HG03565 (cell line): Measurements from ENCODE around the gene NOP16.

Source experiments
- ATAC-seq: cut with Tn5 transposase; IDR thresholded peaks from one replicate; pipeline ENCODE4 v1.9.1; 2021; ENCODE audit warnings: mild to moderate bottlenecking, moderate library complexity; ENCODE audit not compliant: unreplicated experiment

NOP16 gene

DNA sequence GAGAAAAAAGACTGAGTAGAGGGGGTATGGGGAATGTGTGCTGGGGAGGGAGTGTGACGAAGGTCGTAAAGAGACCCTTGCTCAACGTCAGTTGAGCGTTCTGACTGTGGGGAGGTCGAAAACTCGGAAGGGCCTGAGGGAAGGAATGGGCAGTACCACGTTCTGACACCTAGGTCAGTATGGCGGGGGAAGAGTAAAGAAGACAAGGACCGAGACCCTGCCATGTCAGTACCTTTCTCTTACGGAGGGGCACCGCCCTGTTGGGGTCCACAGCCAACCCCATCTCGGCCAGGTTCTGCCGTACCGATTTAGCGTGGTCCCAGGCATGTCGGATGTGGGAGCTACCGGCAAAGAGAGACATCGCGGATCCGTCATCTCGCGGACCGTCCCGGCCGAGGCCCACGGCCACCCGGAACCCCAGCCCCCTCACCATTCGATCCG is 375 bp downstream of the NOP16 start:
- no peak for ATAC-seq

- no peak for ATAC-seq
Observed at GRCh38 chr5:176387384-176387925, 943 bp downstream of the NOP16 start.

DNA sequence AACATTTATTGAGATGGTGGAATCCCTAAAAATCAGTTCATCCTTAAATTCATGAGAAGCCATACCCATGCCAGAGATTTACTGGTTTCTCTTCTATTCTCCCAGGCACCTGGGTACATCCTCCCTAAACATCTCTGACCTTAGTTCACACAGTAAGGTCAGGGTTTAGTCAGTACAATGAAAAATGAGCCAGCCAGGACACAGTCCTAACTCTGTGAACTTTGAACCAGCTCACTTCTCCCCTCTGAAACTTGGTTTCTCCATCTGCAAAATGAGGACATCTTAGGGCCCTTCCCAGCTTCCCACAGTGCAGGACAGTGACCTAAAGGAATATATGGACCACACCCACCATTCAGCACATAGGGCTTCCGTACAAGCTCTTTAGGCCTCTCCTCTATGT is 1.9 kb downstream of the NOP16 start:
- ATAC-seq = no peak

DNA sequence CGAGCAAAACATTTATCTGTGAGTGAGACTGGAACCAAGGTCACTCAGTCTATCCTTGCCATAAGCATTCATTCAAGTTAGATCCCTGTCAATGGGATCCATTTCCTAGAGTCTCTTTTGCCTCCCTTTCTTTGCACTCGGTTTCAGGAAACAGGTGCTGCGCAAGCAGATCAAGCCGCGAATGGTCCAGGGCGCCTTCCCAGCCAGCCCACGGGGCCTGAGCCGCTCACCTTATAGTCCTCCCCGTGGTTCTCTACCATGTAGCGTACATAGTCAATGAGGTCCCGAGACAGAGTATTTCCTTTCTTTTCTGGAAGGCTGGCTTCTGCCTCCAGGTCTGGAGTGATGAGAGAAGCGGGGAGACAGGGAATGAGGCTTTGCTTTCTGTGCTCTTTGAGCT is 3.4 kb downstream of the NOP16 start:
- no peak for ATAC-seq

DNA sequence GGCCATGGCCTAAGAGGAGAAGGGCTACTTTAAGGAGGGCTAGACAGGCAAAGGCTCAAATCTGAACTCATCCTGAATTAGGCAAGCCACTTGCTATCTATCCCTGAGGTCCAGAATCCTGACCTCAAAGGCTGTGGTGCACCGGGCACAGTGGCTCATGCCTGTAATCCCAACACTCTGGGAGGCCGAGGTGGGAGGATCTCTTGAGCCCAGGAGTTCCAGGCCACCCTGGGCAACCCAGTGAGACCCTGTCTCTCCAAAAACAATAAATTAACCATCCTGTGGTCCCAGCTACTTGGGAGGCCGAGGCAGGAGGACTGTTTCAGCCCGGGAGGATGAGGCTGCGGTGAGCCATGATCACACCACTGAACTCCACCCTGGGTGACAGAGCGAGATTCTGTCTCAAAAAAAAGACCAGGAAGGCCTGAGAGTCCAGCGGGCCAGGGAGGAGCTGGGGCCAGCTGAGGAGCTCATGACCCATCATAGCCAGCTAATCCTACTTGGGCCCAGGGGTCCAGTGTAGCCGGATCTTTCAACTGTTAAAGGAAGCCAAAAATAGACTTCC is 4.0 kb downstream of the NOP16 start:
- ATAC-seq = no peak

GRCh38 chr5:176383961-176384360 is 4.4 kb downstream of the NOP16 start:
- no peak for ATAC-seq

DNA sequence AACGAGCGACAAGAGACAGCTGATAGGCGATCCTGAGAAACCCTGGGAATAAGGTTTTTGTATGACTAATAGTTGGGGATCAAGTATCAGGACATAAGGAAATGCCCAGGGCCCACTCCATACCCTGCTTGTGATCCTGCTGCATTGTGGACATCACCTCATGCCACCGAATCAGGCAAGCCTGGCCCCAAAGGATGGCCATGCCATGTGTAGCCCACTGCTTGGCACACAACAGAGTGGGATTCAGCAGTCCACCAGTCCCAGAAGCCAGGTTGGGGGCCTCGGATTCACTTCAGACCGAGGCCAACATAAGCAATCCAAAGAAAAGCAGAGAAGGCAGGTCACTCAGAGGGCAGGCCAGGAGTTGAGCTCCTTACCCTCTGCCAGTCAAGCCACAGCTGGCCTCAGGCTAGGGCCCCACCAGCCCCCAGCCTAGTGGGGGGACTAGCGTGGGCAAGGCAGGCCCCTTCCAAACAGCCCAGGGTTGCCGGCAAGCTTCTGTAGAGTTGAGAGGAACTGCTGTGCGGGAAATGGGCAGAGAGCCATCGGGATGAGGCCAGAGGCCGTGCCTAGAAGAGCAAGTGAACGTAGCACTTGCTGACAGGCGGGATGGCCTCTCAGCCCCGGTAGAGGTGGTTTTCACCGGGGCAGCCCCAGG is 5.0 kb downstream of the NOP16 start:
- ATAC-seq = no peak

DNA sequence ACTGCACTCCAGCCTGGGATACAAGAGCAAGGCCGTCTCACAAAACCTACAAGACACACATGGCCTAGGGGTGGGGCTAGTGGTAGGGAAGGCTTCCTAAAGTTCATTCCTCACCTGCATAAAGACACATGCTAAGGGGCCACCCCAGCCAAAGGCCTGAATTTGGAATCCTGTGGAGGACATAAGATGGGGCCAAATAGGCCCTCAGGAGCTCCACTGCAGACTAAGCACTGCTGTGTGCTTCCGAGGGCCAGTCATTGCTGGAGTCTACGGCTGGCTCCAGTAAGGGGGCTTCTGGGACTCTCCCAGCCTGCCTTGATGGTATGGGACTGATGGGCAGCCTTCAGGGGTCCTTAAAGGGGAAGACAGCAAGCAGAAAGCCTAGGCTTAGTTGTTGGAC is 5.7 kb downstream of the NOP16 start:
- ATAC-seq = no peak

DNA sequence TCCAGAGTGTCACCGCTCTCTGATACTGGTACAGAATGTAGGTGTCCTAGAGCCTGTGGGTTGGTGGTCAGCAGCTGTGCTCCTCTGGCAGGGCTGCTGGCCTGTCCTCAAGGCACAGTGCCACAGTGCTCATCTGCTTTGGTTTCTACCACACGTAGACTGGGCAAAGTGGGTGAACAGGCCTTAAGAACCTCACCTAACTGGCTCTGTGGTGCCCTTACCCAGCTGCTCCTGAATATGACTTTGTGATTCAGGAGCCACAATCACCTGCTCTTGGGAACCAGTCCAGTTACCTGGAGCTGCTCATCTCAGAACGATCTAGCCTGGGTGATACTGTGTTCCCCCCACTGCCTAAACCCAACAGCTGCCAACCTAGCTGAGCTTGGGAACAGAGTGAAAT is 6.4 kb downstream of the NOP16 start:
- no peak for ATAC-seq

DNA sequence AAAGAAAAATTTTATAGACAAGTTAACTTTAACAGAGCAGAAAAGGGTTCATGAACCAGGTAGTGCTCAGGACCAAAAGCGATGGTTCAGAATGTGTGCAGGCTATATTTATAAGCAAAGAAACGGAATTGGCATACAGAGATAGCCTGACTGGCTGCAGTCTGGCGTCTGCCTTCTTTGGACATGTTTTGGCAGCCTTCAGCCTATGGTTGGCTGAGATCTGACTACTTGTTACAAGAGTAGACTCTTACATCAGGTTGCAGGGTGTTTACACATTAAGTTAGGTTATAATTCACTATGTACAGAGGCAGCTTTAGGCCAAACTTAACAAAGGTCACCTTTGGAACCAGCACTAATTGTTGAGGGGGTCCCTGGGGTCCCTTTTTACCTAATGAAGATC is 7.0 kb downstream of the NOP16 start:
- ATAC-seq = no peak

DNA sequence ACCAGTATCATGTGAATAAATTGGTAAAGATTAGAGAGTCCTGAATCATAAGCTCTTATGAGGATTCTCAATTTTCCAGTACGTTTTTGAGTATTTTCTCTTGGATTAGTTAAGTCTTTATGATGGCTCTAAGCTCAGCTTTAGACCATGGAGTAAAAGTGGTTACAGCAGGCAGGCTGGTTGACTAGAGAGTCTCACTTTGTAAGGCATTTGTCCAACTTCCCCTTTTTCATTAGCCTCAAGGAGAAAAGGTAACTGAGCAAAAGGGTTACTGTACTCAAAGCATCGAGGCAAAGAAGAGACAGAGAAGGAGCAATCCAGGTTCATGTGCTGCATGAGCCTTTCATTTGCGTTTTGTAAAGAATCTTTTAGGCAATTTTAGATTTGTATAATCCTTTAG is 8.5 kb downstream of the NOP16 start:
- no peak for ATAC-seq

GRCh38 chr5:176373100-176373818 is 15.1 kb downstream of the NOP16 start:
- ATAC-seq = no peak

DNA sequence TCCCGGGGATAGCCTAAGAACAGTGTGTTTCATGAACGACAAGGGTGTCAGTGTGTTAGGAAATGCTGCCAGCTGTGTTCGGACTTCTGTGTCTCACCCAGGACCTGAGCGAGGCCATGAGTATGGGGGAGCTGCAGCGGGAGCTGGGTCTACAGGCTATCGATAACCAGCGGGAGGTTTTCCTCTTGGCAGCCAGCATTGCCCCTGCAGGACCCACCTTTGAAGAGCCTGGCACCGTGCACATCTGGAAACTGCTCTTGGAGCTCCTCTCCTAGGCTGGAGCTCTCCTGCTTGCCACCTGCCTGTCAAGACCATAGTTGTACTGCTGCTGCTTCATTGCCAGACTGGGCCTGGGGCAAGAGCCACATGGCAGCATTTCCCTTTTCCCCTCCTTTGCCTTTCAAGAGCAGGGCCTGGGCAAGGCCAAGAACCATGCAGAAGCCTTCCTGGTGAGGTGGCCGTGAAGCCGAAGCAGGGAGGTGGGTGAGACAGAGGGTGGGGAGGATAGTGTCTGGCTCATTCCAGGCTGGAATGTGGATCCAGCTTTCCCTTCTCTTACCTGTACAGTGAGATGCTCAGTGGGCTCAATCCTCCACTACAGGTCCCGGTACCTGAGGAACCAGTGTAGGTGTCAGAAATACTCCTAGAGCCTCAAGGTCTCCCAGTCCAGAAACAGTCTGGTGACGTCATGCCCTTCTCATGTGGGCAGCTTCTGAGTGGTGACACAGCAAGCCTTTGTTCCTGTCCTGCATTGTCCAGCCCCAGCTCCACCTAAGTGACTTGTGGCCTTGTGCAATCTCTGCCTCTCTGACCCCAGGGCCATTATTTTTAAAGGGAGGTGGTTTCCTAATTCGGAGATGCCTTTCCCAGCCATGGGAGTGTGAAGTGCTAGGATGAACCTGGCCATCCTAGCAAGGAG is 16.5 kb downstream of the NOP16 start:
- no peak for ATAC-seq

DNA sequence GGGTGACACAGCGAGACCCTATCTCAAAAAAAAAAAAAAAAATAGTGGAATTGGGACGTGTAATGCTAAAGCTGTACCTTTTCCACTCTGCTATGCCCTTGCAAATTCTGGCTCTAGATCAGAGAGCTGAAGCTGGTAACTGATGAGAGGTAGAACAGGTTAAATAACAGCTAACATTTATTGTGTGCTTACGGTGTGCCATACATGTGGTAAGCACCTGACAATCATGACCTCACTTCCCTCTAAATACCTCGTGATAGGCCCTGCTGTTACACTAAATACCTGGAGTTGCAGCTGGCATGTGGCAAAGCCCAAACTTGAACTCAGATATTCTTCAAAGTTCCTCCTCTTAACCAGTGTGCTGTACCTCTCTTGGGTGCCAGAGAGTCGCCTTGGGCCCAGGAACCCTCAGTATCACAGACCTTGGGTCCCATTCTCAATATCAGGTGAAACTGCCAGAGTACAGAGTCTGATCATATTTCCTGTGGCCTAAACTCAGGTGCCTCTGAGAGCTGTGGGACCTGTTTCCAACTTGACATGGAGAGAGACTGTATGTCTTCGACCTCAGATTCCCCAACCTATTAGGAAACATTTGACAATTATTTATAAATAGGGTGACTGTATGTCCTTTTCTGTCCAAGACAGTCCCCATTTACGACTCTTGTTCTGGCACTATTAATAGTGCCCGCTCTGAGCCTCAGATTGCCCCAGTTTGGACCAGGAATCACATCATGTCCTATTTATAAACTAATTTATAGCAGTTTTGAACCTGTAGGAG is 18.3 kb downstream of the NOP16 start:
- ATAC-seq = no peak

DNA sequence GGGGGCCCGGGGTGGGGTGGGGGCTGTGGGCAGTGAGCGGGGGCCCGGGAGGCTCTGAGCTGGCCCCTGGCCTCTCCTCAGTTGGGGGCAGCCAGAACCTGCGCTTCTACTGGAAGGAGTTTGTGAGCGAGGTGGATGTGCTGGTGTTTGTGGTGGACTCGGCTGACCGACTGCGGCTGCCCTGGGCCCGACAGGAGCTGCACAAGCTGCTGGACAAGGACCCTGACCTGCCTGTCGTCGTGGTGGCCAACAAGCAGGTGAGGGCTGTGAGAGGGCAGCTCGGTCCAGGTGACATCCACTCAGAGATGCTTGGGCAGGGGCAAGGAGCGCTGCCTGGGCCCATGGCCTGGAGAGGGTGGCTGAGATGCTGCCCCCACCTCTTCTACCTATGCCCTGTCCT is 19.7 kb downstream of the NOP16 start:
- ATAC-seq = no peak

GRCh38 chr5:176366232-176366894 is 22.0 kb downstream of the NOP16 start:
- ATAC-seq = no peak

DNA sequence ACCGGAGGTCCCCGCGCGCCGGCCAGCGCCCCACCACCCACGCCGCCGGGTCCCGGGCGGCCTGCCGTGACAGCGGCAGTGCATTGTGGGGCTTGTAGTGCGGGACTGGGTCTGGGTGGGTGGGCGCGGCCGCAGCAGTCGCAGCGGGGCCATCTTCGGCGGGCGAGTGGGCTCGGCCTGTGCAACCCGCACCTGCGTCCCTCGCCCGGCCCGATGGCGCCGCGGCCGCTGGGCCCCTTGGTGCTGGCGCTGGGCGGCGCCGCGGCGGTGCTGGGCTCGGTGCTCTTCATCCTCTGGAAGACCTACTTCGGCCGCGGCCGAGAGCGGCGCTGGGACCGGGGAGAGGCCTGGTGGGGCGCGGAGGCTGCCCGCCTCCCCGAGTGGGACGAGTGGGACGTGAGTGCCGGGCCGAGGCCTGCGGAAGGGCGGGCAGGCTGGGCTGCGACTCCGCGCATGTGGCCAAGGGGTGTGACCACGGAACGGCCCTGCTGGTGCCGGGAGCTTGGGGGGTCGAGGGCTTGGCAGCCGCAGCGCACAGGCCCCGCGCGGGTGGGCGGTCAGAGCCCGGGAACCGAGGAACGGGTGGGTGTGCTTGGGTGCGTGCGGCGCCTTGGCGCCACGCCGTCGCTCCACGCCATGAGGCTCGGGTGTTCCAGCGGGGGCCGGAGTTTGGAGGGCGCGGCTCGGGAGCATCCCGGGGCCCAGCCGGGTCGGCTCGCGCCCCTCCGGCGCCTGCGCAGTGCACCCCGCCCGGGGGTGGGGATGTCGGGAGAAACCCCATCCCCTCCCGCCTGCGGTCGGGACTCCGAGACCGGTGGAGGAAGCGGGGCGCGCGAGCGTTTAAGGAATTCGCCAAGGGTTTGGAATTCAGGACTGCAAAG is 22.8 kb downstream of the NOP16 start, which contains the start of gene ARL10:
Gene ARL10 (plus strand): TSS at position 137 of the 881 bp plus-strand sequence. CDS start 77 bp downstream, at position 214.
- no peak for ATAC-seq

- no peak for ATAC-seq
Observed at GRCh38 chr5:176364765-176365350, 23.5 kb downstream of the NOP16 start.

GRCh38 chr5:176362233-176362490 is 26.2 kb downstream of the NOP16 start:
- peak; percentile 7 for ATAC-seq
